KOPT-K1 (cell line): Measurements from ENCODE around the gene CDKN1C.

Experiments
- H3K27ac ChIP-seq: fragments of 200-600 bp; sonication (generic); 2 replicates; pipeline ENCODE4 v1.5.1; 2016; ENCODE audit warnings: antibody characterized with exemption, mild to moderate bottlenecking, low read depth, low read length; ENCODE audit not compliant: poor library complexity, severe bottlenecking
- H3K36me3 ChIP-seq: fragments of 200-600 bp; sonication (generic); 2 replicates; pipeline ENCODE4 v1.5.1; 2017; ENCODE audit warnings: antibody characterized with exemption, mild to moderate bottlenecking, low read length, moderate library complexity; ENCODE audit not compliant: insufficient read depth
- H3K9me3 ChIP-seq: fragments of 200-600 bp; sonication (generic); 2 replicates; pipeline ENCODE4 v1.5.1; 2017; ENCODE audit warnings: antibody characterized with exemption, low read length, mild to moderate bottlenecking; ENCODE audit not compliant: insufficient read depth, poor library complexity, severe bottlenecking

CDKN1C gene

GRCh38 chr11:2878782-2879181 is 6.8 kb downstream of the CDKN1C start:
- Histone ChIP-seq H3K36me3 (no peaks in the 10 kb centered on the region), H3K27ac (no peak overlapping the region)

DNA sequence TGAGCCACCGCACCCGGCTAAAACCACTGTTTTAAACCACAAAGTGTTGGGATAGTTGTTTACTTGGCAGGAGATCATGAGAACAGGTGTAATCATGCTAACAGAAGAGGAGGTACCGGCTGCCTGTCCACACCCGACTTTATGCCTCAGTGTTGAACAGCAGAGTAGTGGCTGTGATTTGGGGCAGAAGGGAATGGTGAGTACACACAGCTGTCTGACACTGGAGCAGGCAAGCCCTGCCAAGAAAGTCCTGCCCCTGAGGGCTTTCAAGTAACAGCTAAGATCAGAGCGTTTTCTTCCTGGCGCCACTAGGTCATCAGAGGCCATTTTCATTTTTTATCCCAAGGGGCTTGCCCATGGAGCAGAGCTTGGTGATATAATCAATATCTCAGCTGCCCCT is 8.1 kb downstream of the CDKN1C start:
- H3K9me3 ChIP-seq = peaks cover 11% of the 10 kb centered on the region
- no peak overlapping the region for H3K27ac ChIP-seq
- no peaks in the 10 kb centered on the region for H3K36me3 ChIP-seq

More at GRCh38 chr11:2878782-2879181, 6.8 kb downstream of the CDKN1C start:
- peaks cover 11% of the 10 kb centered on the region for H3K9me3 ChIP-seq

- Histone ChIP-seq H3K9me3 (peaks cover 11% of the 10 kb centered on the region), H3K36me3 (no peaks in the 10 kb centered on the region), H3K27ac (no peak overlapping the region)
Observed at GRCh38 chr11:2874963-2875362, 10.6 kb downstream of the CDKN1C start.

DNA sequence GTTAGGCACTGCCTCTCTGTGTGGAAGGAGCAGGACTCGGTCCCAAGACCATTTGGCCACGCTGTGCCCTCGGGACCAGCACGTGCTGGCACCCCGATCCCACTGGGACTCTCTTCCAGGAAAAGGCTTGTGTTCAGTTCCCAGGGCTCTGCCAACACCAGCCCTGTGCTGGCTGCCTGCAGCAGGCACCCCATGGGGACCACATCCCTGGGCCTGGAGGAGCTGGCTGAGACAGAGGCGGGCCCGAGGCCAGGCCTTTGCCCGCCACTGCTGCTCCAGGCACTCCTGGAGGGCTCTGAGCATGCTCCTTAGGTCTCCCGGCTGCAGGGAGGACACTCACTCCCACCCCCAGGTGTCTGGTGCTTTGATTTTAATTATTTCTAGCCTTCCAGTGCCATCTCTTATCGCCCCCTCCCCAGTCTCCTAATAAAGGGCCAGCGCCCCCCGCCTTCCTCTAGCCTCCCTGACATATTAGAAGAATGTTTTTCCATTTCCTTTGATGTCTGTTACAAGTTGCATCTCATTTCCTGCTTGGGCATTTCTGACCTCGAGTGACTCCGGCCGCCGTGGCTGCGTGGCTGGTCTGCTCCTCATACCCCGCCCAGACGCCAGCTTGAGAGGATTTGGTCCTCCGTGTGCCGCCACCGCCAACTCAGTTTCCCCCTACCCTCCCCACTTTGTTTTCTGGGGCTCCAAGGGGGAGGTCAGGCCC is 14.4 kb downstream of the CDKN1C start:
- peaks cover 11% of the 10 kb centered on the region for H3K9me3 ChIP-seq
- no peak overlapping the region for H3K27ac ChIP-seq
- H3K36me3 ChIP-seq = no peaks in the 10 kb centered on the region

DNA sequence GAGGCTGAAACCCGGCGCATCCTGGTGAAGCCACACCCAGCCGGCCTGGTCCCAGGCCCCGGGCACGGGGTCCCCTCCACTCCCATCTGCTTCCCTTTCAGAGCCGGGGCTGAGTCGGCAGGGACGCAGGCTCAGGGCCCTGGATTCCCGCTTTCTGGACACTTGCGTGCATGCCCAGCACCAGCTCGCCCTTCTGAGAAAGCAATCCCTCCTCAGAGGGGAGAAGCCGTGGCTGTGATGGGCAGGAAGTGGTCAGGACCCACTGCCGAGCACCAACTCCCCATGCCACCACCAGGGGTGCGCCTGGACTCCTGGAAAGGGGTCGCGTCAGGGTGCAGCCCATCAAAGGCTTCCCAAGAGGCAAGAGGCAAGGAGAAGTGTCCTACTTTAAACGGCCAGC is 15.1 kb downstream of the CDKN1C start:
- H3K27ac ChIP-seq = no peak overlapping the region
- peaks cover 10% of the 10 kb centered on the region for H3K9me3 ChIP-seq
- no peaks in the 10 kb centered on the region for H3K36me3 ChIP-seq

DNA sequence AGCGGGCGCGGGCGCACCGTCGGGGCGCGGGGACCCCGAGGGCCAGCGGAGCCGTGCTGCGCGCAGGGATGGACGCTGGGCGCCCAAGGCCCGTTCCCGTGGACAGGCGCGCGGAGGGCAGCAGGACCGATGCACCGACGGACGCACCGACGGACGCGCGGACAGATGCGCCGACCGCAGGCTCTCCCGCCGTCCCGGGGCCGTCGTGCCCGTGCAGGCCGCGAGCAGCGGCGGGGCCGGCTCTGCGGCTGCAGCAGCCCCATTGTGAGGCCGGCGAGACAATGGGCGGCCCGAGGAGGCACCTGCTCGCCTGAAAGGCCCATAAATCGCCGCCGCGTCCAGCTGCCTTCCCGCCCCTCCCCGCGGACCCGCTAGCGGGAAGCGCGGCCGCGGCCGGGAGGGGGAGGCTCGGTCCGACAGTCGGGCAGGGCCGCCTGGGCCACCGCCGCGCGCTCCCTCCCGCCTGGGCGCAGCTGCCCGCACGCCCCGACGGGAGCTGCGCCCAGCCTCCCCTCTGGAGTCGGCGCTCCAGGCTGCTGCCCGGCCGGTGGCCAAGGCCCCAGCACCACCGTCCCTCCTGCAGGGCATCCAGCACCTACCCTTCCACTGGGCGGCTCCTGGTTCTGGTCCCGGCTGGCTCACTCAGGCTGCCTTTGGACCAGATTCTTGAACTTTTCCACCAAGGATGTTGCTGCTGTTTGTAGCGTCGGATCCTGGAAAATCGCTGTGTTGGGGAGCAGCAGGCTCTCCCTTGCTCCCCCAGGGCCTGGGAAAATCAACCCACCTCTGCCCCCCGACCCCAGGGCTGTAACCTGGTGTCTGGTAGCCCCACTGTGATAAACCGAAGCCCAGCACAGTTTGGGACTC is 15.8 kb downstream of the CDKN1C start:
- no peak overlapping the region for H3K27ac ChIP-seq
- H3K9me3 ChIP-seq = peaks cover 4% of the 10 kb centered on the region
- H3K36me3 ChIP-seq = no peaks in the 10 kb centered on the region

GRCh38 chr11:2869134-2869526 is 16.4 kb downstream of the CDKN1C start:
- no peaks in the 10 kb centered on the region for H3K36me3 ChIP-seq
- no peaks in the 10 kb centered on the region for H3K9me3 ChIP-seq
- H3K27ac ChIP-seq = no peak overlapping the region

DNA sequence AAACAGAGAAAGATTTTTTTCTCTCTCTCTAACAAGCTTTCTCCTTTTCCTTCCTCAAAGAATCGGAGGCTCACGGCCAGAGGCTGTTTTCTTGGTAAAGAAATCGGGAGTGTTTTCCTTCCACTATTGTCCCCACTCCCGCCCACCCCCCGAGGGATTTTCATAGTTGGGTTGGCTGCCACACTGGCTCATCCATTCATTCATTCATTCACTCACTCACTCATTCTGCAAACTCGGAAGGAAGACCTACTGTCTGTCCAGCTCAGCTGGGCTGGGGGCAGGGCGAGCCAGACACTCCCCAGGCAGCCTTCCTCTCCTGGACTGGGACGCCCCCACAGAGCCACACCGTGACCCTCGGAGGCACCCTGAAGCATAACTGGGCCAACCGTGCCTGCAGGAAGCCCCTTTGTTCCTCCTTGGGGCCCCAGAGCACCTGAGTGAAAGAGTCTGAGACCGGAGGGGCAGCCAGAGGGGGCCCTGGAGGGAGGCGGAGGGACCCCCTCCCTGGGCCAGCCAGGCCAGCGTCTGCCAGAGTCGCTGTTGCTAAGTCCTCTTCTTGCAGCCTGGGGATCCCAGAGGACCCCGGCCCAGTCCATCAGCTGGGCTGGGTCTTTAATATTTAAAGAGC is 17.0 kb downstream of the CDKN1C start:
- H3K36me3 ChIP-seq = no peaks in the 10 kb centered on the region

GRCh38 chr11:2867722-2868505 is 17.7 kb downstream of the CDKN1C start:
- no peaks in the 10 kb centered on the region for H3K36me3 ChIP-seq
- no peak overlapping the region for H3K27ac ChIP-seq
- no peaks in the 10 kb centered on the region for H3K9me3 ChIP-seq

More for the DNA sequence above, 17.0 kb downstream of the CDKN1C start:
- Histone ChIP-seq H3K27ac (no peak overlapping the region), H3K9me3 (no peaks in the 10 kb centered on the region)

GRCh38 chr11:2867142-2867541 is 18.4 kb downstream of the CDKN1C start:
- no peak overlapping the region for H3K27ac ChIP-seq
- no peaks in the 10 kb centered on the region for H3K9me3 ChIP-seq
- no peaks in the 10 kb centered on the region for H3K36me3 ChIP-seq

- Histone ChIP-seq H3K36me3 (no peaks in the 10 kb centered on the region), H3K9me3 (no peaks in the 10 kb centered on the region)
Observed at GRCh38 chr11:2865922-2866577, 19.5 kb downstream of the CDKN1C start.

GRCh38 chr11:2864901-2865300 is 20.7 kb downstream of the CDKN1C start:
- no peak overlapping the region for H3K27ac ChIP-seq
- H3K9me3 ChIP-seq = no peaks in the 10 kb centered on the region
- no peaks in the 10 kb centered on the region for H3K36me3 ChIP-seq

More at GRCh38 chr11:2865922-2866577, 19.5 kb downstream of the CDKN1C start:
- no peak overlapping the region for H3K27ac ChIP-seq

DNA sequence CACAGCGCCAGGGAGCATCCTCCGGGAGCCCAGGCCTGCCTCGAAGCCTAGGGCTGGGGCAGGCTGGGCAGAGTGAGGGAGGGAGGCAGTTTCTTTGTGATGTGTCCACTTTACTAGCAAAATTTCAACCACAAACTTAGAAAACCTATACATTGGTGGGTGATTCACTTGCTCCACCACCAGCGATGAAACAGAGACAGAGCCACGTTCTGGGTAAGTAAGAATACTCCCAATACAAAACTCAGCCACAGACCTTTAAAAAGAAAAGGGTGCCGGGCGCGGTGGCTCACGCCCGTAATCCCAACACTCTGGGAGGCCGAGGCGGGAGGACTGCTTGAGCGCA is 22.3 kb downstream of the CDKN1C start:
- Histone ChIP-seq H3K9me3 (no peaks in the 10 kb centered on the region), H3K36me3 (no peaks in the 10 kb centered on the region), H3K27ac (no peak overlapping the region)
